Pancreas (tissue), 10 donors: ENCODE results near the gene SPTBN2. TPM values are rescaled to one million over a fixed set of nuclear protein-coding genes. Genes with fewer than 3 reads are reported as not detected.
A peak's percentile ranks its signal among the peaks of the same experiment; 100 is the strongest.

Source experiments
- ATAC-seq, 4 donors: fragments of 200-7000 bp; cut with Tn5 transposase; one replicate each; pipeline versions ENCODE4 v1.8.0 to v1.9.1; 2020; ENCODE audit warnings: mild to moderate bottlenecking in 4 of 4, moderate library complexity in 4 of 4
- DNase-seq, 6 donors: peaks; one replicate each; pipeline ENCODE4 v3.0.0-alpha.2; 2020
- FAIRE-seq: peaks from 2 replicates; lab custom pipeline; 2012; peaks lifted over from hg19 to GRCh38; lab: Jason Lieb, UNC
- H3K27ac ChIP-seq, 4 donors: fragments of 200-600 bp; sonication (generic); 1 replicate in 3 of 4; 2 replicates in 1 of 4; pipeline versions ENCODE4 v1.5.0 to v1.8.0; 2020
- H3K27me3 ChIP-seq, 4 donors: fragments of 200-600 bp; one replicate each; pipeline ENCODE4 v1.8.0; 2021
- H3K36me3 ChIP-seq, 3 donors: fragments of 200-600 bp; sonication (generic) in 1 of 3; one replicate each; pipeline versions ENCODE4 v1.5.0 to v1.8.0; 2020 to 2021
- H3K4me1 ChIP-seq, 3 donors: fragments of 200-600 bp; one replicate each; pipeline ENCODE4 v1.8.0; 2021
- H3K4me3 ChIP-seq, 4 donors: fragments of 200-600 bp; sonication (generic) in 2 of 4; one replicate each; pipeline versions ENCODE4 v1.5.0 to v1.8.0; 2020 to 2021
- H3K9me3 ChIP-seq, 4 donors: fragments of 200-600 bp; one replicate each; pipeline ENCODE4 v1.8.0; 2021
- WGBS, 2 donors: extraction: QIAGEN DNeasy Blood & Tissue Kit; methylation state at CpG; one replicate each; pipeline ENCODE4 v1.1.7; 2013; 5-methylcytosine and 5-hydroxymethylcytosine counted together
- intact Hi-C, 3 donors: fragments of 100-400 bp; cut with DNase I; formaldehyde crosslinking; loops; one replicate each; pipeline versions ENCODE4 v1.11.1 to v1.14.2; 2022
- polyA plus RNA-seq, 2 donors: library from polyadenylated mRNA; stranded (reverse); fragments of 200-250 nt; gene quantifications; one replicate each; pipeline ENCODE4 v1.2.3, GENCODE V29; 2013
- total RNA-seq, 6 donors: library from RNA; stranded (reverse); fragmentation: NEBNext Ultra II Directional in 4 of 6; extraction: Animal tissue kit (Norgen Biotek cat#: 25700) in 4 of 6; gene quantifications; one replicate each; pipeline versions ENCODE4 v1.2.1 to v1.2.4, GENCODE V29; 2021 to 2023
- TF ChIP-seq, protein P1 (sequence below), 4 donors: fragments of 200-600 bp; sonication (generic) in 3 of 4; IDR thresholded peaks; one replicate each; pipeline versions ENCODE4 v1.5.0 to v1.8.0; 2021; ENCODE audit warnings: antibody characterized with exemption in 4 of 4
- donor health status: healthy with polysubstance abuse.
- donor health status: DM: no; HTN: no; CAD: no; lungs with moderate emphysema.
- donor health status: DM: no; HTN: no; CAD: no.
- donor health status: control.
- donor health status: control.
- donor health status: Bipolar disorder and iron deficiency.
- donor health status: DM: yes; HTN: yes; CAD: no.
- donor health status: DM: no; HTN: no; CAD: no.
- donor health status: DM: no; HTN: no; CAD: no.
- donor health status: DM: yes; HTN: yes; CAD: no.

The SPTBN2 gene
- total and polyA plus RNA-seq, 8 donors = 17.8 to 59.8 (median 38.7) TPM

DNA sequence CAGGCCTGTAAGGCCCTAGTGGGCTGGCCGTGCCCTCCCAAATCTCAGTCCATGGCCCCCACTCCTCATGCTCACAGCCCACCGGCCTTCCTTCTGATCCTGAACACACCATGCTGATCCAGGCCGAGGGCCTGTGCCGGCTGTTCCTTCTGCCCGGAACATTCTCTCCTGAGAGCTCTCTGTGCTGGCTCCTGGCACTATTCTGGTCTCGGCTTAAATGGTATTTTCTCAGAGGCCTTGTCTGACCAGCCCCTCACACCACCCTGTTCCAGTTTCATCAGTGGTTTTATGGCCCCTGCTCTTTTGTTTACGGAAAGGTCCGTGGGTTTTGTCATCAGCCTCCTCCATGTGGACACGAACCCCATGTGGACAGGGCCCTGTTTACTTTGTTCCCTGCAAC lies 22.0 kb downstream of the SPTBN2 start:
- no peaks in the 10 kb centered on the region for H3K9me3 ChIP-seq
- TF ChIP-seq, protein P1, sequence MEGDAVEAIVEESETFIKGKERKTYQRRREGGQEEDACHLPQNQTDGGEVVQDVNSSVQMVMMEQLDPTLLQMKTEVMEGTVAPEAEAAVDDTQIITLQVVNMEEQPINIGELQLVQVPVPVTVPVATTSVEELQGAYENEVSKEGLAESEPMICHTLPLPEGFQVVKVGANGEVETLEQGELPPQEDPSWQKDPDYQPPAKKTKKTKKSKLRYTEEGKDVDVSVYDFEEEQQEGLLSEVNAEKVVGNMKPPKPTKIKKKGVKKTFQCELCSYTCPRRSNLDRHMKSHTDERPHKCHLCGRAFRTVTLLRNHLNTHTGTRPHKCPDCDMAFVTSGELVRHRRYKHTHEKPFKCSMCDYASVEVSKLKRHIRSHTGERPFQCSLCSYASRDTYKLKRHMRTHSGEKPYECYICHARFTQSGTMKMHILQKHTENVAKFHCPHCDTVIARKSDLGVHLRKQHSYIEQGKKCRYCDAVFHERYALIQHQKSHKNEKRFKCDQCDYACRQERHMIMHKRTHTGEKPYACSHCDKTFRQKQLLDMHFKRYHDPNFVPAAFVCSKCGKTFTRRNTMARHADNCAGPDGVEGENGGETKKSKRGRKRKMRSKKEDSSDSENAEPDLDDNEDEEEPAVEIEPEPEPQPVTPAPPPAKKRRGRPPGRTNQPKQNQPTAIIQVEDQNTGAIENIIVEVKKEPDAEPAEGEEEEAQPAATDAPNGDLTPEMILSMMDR (IDR thresholded peaks at IDR 0.05) = no peak
- ATAC-seq (no peak), FAIRE-seq (no peak), DNase-seq (no peak)
- no peak overlapping the region for H3K27ac ChIP-seq
- intact Hi-C loops = no loop called here
- WGBS, 2 donors = 92% methylated on average over 9 of the region's 9 CpGs
- no peak overlapping the region for H3K4me3 ChIP-seq
- no peaks in the 10 kb centered on the region for H3K4me1 ChIP-seq
- H3K36me3 ChIP-seq = peaks cover 0 to 30% (median 0%) of the 10 kb centered on the region in 3 donors
- H3K27me3 ChIP-seq = no peaks in the 10 kb centered on the region

DNA sequence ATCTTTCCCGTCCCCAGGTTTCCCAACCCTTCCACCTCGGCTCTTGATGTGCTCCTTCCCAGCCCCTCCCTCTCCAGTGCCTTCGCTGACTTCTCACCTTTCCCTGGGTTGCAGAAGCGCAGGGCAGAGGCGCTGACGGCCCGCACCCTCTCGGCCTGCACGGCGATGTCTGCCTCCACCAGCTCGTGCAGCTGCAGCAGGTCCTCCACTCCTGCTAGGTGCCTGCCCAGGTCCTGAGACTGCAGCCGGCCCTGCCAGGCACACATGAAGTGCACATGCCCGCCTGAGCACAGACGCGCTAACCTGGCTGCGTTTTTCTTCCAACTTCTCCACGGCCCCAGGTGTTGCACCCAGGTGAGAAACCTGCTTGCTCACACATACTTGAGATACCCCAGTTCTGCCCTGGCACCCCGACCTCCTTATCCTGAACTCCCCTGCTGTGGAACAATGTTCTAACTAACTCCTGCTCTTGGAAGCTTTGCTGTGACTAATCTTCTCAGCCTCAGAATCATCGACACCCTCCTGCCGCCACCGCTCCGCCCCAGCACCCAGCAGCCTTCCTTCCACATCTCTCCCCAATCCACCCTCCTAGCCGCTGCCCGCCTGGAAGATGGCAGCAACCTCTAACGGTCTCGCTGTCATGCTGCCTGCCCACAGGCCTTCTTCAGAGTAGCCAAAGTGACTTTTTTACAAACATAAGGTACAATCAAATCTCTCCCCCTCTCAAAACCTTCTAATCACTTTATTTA lies 23.3 kb downstream of the SPTBN2 start:
- FAIRE-seq (no peak), ATAC-seq (no peak), DNase-seq (no peak)
- no peak overlapping the region for H3K4me3 ChIP-seq
- H3K27me3 ChIP-seq = no peaks in the 10 kb centered on the region
- no peaks in the 10 kb centered on the region for H3K9me3 ChIP-seq
- H3K27ac ChIP-seq = no peak overlapping the region
- TF ChIP-seq, protein P1 (IDR thresholded peaks at IDR 0.05) = no peak
- intact Hi-C loops = no loop called here
- H3K36me3 ChIP-seq = peaks cover 0 to 29% (median 0%) of the 10 kb centered on the region in 3 donors
- no peaks in the 10 kb centered on the region for H3K4me1 ChIP-seq
- 94 to 95% methylated on average over 26 of the region's 26 CpGs for WGBS, 2 donors

DNA sequence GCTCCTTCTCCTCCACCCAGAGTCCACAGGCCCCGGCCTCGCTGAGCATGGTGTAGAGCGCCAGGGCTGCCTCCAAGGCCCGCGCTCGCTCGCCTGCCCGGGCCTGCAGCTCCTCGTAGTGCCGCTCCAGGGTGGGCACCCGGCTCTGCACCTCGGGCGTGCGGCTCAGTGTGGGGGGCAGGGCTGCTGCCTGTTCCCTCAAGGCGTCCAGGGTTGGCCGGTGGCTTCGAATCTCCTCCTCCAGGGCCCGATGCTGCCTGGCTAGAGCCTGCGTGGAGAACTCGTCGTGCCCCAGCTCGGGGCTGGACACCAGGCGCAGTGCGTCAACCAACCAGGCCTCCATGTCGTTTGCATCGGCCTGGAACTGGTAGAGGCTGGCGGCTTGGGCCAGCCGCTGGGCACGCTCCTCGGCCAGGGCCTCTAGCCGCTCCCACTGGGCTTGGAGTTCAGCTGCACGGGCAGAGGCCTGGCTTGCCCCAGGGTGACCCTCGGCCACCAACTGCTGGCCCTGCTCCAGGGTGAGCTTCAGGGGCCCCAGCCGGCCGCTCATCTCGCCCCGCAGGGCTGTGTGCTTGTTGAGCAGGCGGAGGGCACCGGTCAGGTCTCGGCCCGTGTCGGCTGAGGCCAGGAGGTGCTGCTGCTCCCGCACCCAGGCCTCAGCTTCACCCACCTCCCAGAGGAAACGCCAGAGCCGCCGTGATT lies 24.2 kb downstream of the SPTBN2 start:
- TF ChIP-seq, protein P1 (IDR thresholded peaks at IDR 0.05) = no peak
- 95% methylated on average over 45 to 46 of the region's 46 CpGs for WGBS, 2 donors
- Histone ChIP-seq H3K4me3 (no peak overlapping the region), H3K27me3 (no peaks in the 10 kb centered on the region), H3K4me1 (no peaks in the 10 kb centered on the region), H3K27ac (no peak overlapping the region), H3K9me3 (no peaks in the 10 kb centered on the region), H3K36me3 (peaks cover 0 to 30% (median 3%) of the 10 kb centered on the region in 3 donors)
- intact Hi-C loops = no loop called here
- ATAC-seq = no peak
- peak in 1 of 6 donors; percentile 71 for DNase-seq
- FAIRE-seq = no peak

DNA sequence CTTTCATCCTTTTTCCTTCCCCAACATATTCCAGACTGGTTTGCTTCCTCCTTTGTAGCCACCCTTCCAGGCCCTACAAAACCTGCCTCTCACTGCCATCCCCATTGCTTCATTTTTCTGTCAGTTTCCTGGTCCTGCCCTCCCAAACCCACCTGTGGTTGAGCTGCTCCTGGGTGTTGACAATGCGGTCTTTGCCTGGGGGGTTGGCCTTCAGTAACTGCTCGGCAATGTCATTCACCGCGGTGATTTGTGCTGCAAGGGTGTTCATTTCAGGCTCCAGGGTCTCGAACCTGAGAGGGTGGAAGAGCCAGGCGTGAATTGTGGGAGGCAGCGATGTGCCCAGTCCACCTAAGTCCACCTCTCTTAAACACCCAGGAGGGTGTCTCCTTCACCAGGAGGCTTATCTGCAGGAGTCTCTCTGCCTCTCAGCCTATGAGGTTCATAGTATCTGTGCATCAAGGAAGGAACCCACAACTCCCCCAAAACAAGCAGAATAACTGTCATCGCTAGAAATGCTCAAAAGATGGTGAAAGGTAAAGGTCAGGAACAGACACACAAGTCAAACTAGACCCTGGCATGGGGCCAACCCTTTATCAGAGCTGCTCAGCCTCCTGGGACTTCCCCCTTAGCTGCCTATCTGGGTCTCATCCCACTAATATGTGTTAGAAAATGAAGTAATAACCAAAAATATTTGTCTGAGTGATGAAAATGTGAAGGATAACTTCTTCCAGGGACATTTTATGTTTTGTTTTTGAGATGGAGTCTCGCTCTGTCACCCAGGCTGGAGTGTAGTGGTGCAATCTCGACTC lies 27.4 kb downstream of the SPTBN2 start:
- H3K4me3 ChIP-seq = no peak overlapping the region
- H3K4me1 ChIP-seq = no peaks in the 10 kb centered on the region
- TF ChIP-seq, protein P1 (IDR thresholded peaks at IDR 0.05) = no peak
- intact Hi-C loops = no loop called here
- ATAC-seq (no peak), DNase-seq (no peak), FAIRE-seq (no peak)
- H3K36me3 ChIP-seq = peaks cover 0 to 27% (median 3%) of the 10 kb centered on the region in 3 donors
- WGBS, 2 donors = 89% methylated on average over 10 of the region's 10 CpGs
- no peak overlapping the region for H3K27ac ChIP-seq
- no peaks in the 10 kb centered on the region for H3K9me3 ChIP-seq
- H3K27me3 ChIP-seq = no peaks in the 10 kb centered on the region
